Trophoblast cell (in vitro differentiated cells and primary cell): Measurements from ENCODE around the gene ITGBL1.

Experiments
- DNase-seq, 2 donors: peaks; one replicate each; pipeline ENCODE4 v3.0.0-alpha.2; 2016
- H2AFZ ChIP-seq: 2 replicates; pipeline ENCODE4 v1.6.1; 2013; ENCODE audit warnings: low read length, moderate library complexity, mild to moderate bottlenecking; ENCODE audit not compliant: insufficient read depth, poor library complexity
- H2AK5ac ChIP-seq: 2 replicates; pipeline ENCODE4 v1.6.1; 2013; ENCODE audit warnings: mild to moderate bottlenecking, low read length
- H2BK120ac ChIP-seq: 2 replicates; pipeline ENCODE4 v1.6.1; 2013; ENCODE audit warnings: low read length, mild to moderate bottlenecking, moderate library complexity; ENCODE audit not compliant: insufficient read depth, poor library complexity
- H2BK12ac ChIP-seq: 2 replicates; pipeline ENCODE4 v1.6.1; 2013; ENCODE audit warnings: mild to moderate bottlenecking, low read length, moderate library complexity
- H2BK5ac ChIP-seq: 2 replicates; pipeline ENCODE4 v1.6.1; 2013; ENCODE audit warnings: low read length, low read depth, moderate library complexity, mild to moderate bottlenecking; ENCODE audit not compliant: poor library complexity
- H3K14ac ChIP-seq: 2 replicates; pipeline ENCODE4 v1.6.1; 2013; ENCODE audit warnings: mild to moderate bottlenecking, low read length
- H3K18ac ChIP-seq: 2 replicates; pipeline ENCODE4 v1.6.1; 2013; ENCODE audit warnings: mild to moderate bottlenecking, low read length
- H3K23ac ChIP-seq: 2 replicates; pipeline ENCODE4 v1.6.1; 2013; ENCODE audit warnings: low read length
- H3K27ac ChIP-seq: 2 replicates; pipeline ENCODE4 v1.5.1; 2013; ENCODE audit warnings: low read depth, mild to moderate bottlenecking, inconsistent platforms, low read length, moderate library complexity
- H3K27me3 ChIP-seq: 2 replicates; pipeline ENCODE4 v1.6.1; 2013; ENCODE audit warnings: inconsistent platforms, mild to moderate bottlenecking, low read length, moderate library complexity; ENCODE audit not compliant: insufficient read depth
- H3K36me3 ChIP-seq, 2 experiments: 1 replicate in 1 of 2; 2 replicates in 1 of 2; pipeline ENCODE4 v1.6.1; 2013; ENCODE audit warnings: low read length in 2 of 2, mild to moderate bottlenecking in 2 of 2, moderate library complexity in 1 of 2; ENCODE audit not compliant: insufficient read depth in 2 of 2, control insufficient read depth in 1 of 2
- H3K4ac ChIP-seq: 2 replicates; pipeline ENCODE4 v1.6.1; 2013; ENCODE audit warnings: low read depth, mild to moderate bottlenecking, low read length, moderate library complexity
- H3K4me1 ChIP-seq, 2 experiments: 1 replicate in 1 of 2; 2 replicates in 1 of 2; pipeline ENCODE4 v1.6.1; 2013; ENCODE audit warnings: low read length in 2 of 2, mild to moderate bottlenecking in 2 of 2, moderate library complexity in 1 of 2; ENCODE audit not compliant: insufficient read depth in 2 of 2, control insufficient read depth in 1 of 2
- H3K4me2 ChIP-seq: 2 replicates; pipeline ENCODE4 v1.6.1; 2013; ENCODE audit warnings: inconsistent platforms, mild to moderate bottlenecking, low read length, moderate library complexity
- H3K4me3 ChIP-seq: 2 replicates; pipeline ENCODE4 v1.5.1; 2013; ENCODE audit warnings: mild to moderate bottlenecking, low read depth, low read length, inconsistent platforms
- H3K79me1 ChIP-seq: one replicate; pipeline ENCODE4 v1.6.1; 2013; ENCODE audit warnings: low read length
- H3K79me2 ChIP-seq: 2 replicates; pipeline ENCODE4 v1.6.1; 2013; ENCODE audit warnings: low read length, mild to moderate bottlenecking; ENCODE audit not compliant: control insufficient read depth, insufficient read depth, poor library complexity
- H3K9ac ChIP-seq: 2 replicates; pipeline ENCODE4 v1.6.1; 2013; ENCODE audit warnings: mild to moderate bottlenecking, low read length
- H3K9me3 ChIP-seq: 2 replicates; pipeline ENCODE4 v1.6.1; 2013; ENCODE audit warnings: low read depth, mild to moderate bottlenecking, control low read depth, inconsistent platforms, low read length; ENCODE audit not compliant: insufficient read depth
- H4K12ac ChIP-seq: 2 replicates; pipeline ENCODE4 v1.6.1; 2013; ENCODE audit warnings: low read depth, mild to moderate bottlenecking, low read length, moderate library complexity
- H4K8ac ChIP-seq: 2 replicates; pipeline ENCODE4 v1.6.1; 2013; ENCODE audit warnings: low read depth, mild to moderate bottlenecking, low read length, moderate library complexity
- H4K91ac ChIP-seq: one replicate; pipeline ENCODE4 v1.6.1; 2013; ENCODE audit warnings: low read depth, mild to moderate bottlenecking, low read length, moderate library complexity
- WGBS: extraction: QIAGEN DNeasy Blood & Tissue Kit; methylation state at CpG from one replicate; pipeline ENCODE4 v1.1.7; 2013; ENCODE audit warnings: missing lambda C conversion rate; ENCODE audit not compliant: insufficient read length, insufficient coverage; ENCODE audit errors: extremely low coverage; 5-methylcytosine and 5-hydroxymethylcytosine counted together

Gene ITGBL1

DNA sequence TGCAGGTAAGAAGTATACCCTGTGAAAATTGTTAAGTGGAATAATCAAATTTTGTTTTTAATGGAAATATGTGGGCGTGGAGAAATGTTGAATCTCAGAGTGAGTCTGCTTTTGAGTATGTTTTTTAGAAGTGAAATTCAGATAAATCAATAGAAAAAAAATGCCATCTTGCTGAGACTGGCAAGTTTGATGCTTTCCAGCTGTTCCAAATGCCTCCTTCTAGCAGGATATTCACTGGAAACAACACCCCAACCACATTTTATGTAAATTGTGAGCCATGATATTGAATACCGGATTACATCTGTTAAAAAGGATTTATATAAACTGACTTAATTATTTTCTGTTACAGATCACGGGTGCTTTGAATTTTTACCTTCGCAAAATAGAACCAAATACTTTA, 115.4 kb downstream of the ITGBL1 start:
- Histone ChIP-seq H2BK120ac (no peak overlapping the region), H4K91ac (no peak overlapping the region), H3K23ac (no peak overlapping the region), H3K9me3 (no peaks in the 10 kb centered on the region), H4K12ac (no peak overlapping the region), H2AFZ (no peak overlapping the region), H3K18ac (no peak overlapping the region), H3K4me3 (no peak overlapping the region), H2AK5ac (no peak overlapping the region), H3K9ac (no peak overlapping the region), H3K36me3 (no peaks in the 10 kb centered on the region), H4K8ac (no peak overlapping the region), H3K14ac (no peak overlapping the region), H2BK5ac (no peak overlapping the region), H3K4me2 (no peak overlapping the region), H3K79me1 (no peaks in the 10 kb centered on the region), H3K4ac (no peak overlapping the region), H2BK12ac (no peak overlapping the region), H3K4me1 (no peaks in the 10 kb centered on the region), H3K27ac (no peak overlapping the region), H3K27me3 (no peaks in the 10 kb centered on the region), H3K79me2 (no peaks in the 10 kb centered on the region)
- no peak for DNase-seq
- 100% methylated on average over 1 of the region's 4 CpGs for WGBS

- Histone ChIP-seq H3K4me1 (no peaks in the 10 kb centered on the region), H3K36me3 (no peaks in the 10 kb centered on the region), H4K12ac (no peak overlapping the region), H3K9ac (no peak overlapping the region), H3K9me3 (no peaks in the 10 kb centered on the region), H3K4me2 (no peak overlapping the region), H3K27ac (no peak overlapping the region), H2BK5ac (no peak overlapping the region), H2AFZ (no peak overlapping the region), H3K18ac (no peak overlapping the region), H3K79me1 (no peaks in the 10 kb centered on the region), H2AK5ac (no peak overlapping the region), H3K4me3 (no peak overlapping the region), H2BK120ac (no peak overlapping the region), H4K8ac (no peak overlapping the region), H2BK12ac (no peak overlapping the region), H4K91ac (no peak overlapping the region), H3K79me2 (no peaks in the 10 kb centered on the region), H3K23ac (no peak overlapping the region), H3K27me3 (no peaks in the 10 kb centered on the region), H3K14ac (no peak overlapping the region), H3K4ac (no peak overlapping the region)
- no peak for DNase-seq
- WGBS = no CpG with 5 or more reads among the region's 1 CpG
Observed at GRCh38 chr13:101569807-101570206, 117.3 kb downstream of the ITGBL1 start.

DNA sequence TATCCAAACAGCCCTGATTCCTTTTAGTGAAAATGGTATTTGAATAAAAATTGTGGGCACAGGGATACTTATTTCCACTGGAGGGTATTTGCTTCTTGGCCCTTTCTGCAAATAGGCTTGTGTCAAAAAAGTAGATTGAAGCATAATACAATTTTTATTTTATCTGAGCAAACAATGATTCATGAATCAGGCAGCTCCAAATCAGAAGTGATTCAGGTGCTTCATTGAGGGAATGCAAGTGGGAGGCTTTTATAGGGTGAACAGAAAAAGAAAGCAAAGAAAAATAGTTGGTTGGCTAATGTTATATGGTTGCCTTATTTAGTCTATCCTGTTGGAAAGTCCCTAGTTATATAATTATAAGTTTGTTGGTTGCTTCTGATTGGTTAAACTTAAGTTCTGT, 117.9 kb downstream of the ITGBL1 start:
- no peak overlapping the region for H2AFZ ChIP-seq
- no peak overlapping the region for H3K27ac ChIP-seq
- no peak overlapping the region for H4K8ac ChIP-seq
- H4K91ac ChIP-seq = no peak overlapping the region
- H3K4me1 ChIP-seq = no peaks in the 10 kb centered on the region
- H2AK5ac ChIP-seq = no peak overlapping the region
- no peaks in the 10 kb centered on the region for H3K79me1 ChIP-seq
- DNase-seq = no peak
- H3K18ac ChIP-seq = no peak overlapping the region
- no peak overlapping the region for H2BK5ac ChIP-seq
- H3K9me3 ChIP-seq = no peaks in the 10 kb centered on the region
- H3K27me3 ChIP-seq = no peaks in the 10 kb centered on the region
- H3K79me2 ChIP-seq = no peaks in the 10 kb centered on the region
- H3K9ac ChIP-seq = no peak overlapping the region
- H2BK12ac ChIP-seq = no peak overlapping the region
- H3K4me2 ChIP-seq = no peak overlapping the region
- no peak overlapping the region for H3K4ac ChIP-seq
- no peak overlapping the region for H3K14ac ChIP-seq
- no peak overlapping the region for H3K4me3 ChIP-seq
- H3K36me3 ChIP-seq = no peaks in the 10 kb centered on the region
- H4K12ac ChIP-seq = no peak overlapping the region
- H2BK120ac ChIP-seq = no peak overlapping the region
- H3K23ac ChIP-seq = no peak overlapping the region

GRCh38 chr13:101572456-101572855, 120.0 kb downstream of the ITGBL1 start:
- H2AFZ ChIP-seq = no peak overlapping the region
- no peak overlapping the region for H3K18ac ChIP-seq
- no peak overlapping the region for H2BK12ac ChIP-seq
- no peaks in the 10 kb centered on the region for H3K9me3 ChIP-seq
- H3K4me2 ChIP-seq = no peak overlapping the region
- H3K27ac ChIP-seq = no peak overlapping the region
- no peak overlapping the region for H2BK5ac ChIP-seq
- H2BK120ac ChIP-seq = no peak overlapping the region
- H3K4ac ChIP-seq = no peak overlapping the region
- H3K27me3 ChIP-seq = no peaks in the 10 kb centered on the region
- DNase-seq = no peak
- no peaks in the 10 kb centered on the region for H3K79me2 ChIP-seq
- no peak overlapping the region for H3K23ac ChIP-seq
- no peak overlapping the region for H2AK5ac ChIP-seq
- H3K14ac ChIP-seq = no peak overlapping the region
- peak overlapping the region; percentile 34 for H3K9ac ChIP-seq
- H3K4me1 ChIP-seq = no peaks in the 10 kb centered on the region
- no peaks in the 10 kb centered on the region for H3K36me3 ChIP-seq
- H3K79me1 ChIP-seq = no peaks in the 10 kb centered on the region
- H4K91ac ChIP-seq = no peak overlapping the region
- no peak overlapping the region for H3K4me3 ChIP-seq
- no CpG with 5 or more reads among the region's 5 CpGs for WGBS
- H4K12ac ChIP-seq = no peak overlapping the region
- H4K8ac ChIP-seq = no peak overlapping the region

DNA sequence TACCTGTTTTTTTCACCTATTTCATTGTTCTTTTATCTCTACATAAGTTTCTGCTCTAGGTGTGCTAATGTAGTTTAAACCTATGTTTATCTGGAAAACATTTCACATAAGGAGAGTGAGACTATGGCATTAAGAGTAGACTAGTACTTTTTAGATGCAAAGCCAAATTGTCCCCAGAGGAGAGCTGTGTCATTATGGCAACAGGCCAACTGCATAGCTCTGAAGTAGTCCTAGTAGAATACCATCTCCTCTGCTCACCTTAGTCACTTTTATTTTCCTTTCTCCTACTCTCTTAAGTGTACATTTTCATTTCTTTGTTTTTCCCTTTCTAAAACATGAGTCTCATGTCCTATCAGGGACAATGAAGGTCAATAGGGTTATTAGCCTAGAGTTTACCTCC, 123.1 kb downstream of the ITGBL1 start:
- Histone ChIP-seq H3K4ac (no peak overlapping the region), H3K4me1 (peaks cover 0 to 1% of the 10 kb centered on the region in 2 experiments), H3K79me2 (no peaks in the 10 kb centered on the region), H3K4me3 (no peak overlapping the region), H3K9ac (no peak overlapping the region), H2BK120ac (no peak overlapping the region), H3K36me3 (no peaks in the 10 kb centered on the region), H3K4me2 (no peak overlapping the region), H3K23ac (no peak overlapping the region), H2BK12ac (no peak overlapping the region), H3K18ac (no peak overlapping the region), H4K12ac (no peak overlapping the region), H3K14ac (no peak overlapping the region), H3K79me1 (no peaks in the 10 kb centered on the region), H2AFZ (no peak overlapping the region), H4K91ac (no peak overlapping the region), H2AK5ac (no peak overlapping the region), H3K27me3 (no peaks in the 10 kb centered on the region), H3K9me3 (no peaks in the 10 kb centered on the region), H2BK5ac (no peak overlapping the region), H3K27ac (no peak overlapping the region), H4K8ac (no peak overlapping the region)
- no peak for DNase-seq
